ENCODE data around the gene CAMKK1. TPM values are rescaled to one million over a fixed set of nuclear protein-coding genes. Genes with fewer than 3 reads are reported as not detected.
"Not testable (repeated sequence)": the region's sequence is repeated elsewhere in the genome, so short reads cannot be mapped to it uniquely, and the experiment has no call there.

The CAMKK1 gene
- total and polyA plus RNA-seq, 2 donors from 2014 or later = 2.6 to 6.0 TPM

- DNase-seq (peak in 1 of 5 donors; percentile 55), FAIRE-seq (no peak)
- H3K27me3 ChIP-seq (ENCODE audit: control insufficient read depth, insufficient read depth, low read length) = no peaks in the 10 kb centered on the region
- TF ChIP-seq, protein P1, sequence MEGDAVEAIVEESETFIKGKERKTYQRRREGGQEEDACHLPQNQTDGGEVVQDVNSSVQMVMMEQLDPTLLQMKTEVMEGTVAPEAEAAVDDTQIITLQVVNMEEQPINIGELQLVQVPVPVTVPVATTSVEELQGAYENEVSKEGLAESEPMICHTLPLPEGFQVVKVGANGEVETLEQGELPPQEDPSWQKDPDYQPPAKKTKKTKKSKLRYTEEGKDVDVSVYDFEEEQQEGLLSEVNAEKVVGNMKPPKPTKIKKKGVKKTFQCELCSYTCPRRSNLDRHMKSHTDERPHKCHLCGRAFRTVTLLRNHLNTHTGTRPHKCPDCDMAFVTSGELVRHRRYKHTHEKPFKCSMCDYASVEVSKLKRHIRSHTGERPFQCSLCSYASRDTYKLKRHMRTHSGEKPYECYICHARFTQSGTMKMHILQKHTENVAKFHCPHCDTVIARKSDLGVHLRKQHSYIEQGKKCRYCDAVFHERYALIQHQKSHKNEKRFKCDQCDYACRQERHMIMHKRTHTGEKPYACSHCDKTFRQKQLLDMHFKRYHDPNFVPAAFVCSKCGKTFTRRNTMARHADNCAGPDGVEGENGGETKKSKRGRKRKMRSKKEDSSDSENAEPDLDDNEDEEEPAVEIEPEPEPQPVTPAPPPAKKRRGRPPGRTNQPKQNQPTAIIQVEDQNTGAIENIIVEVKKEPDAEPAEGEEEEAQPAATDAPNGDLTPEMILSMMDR (IDR thresholded peaks at IDR 0.05; ENCODE audit: borderline replicate concordance, extremely low read depth, insufficient read depth) = no peak
- H3K9me3 ChIP-seq (ENCODE audit: control insufficient read depth in 2 of 3, insufficient read depth in 1 of 3, low read length in 3 of 3) = no peaks in the 10 kb centered on the region
- no peak overlapping the region for H3K9ac ChIP-seq (ENCODE audit: low read length in 3 of 3)
- no peaks in the 10 kb centered on the region for H3K4me1 ChIP-seq (ENCODE audit: control insufficient read depth in 2 of 3, insufficient read depth in 2 of 3, low read depth in 1 of 3, low read length in 3 of 3)
- no peak overlapping the region for H3K4me3 ChIP-seq (ENCODE audit: low read length in 3 of 3)
- no peak overlapping the region for H3K27ac ChIP-seq (ENCODE audit: low read depth in 2 of 2, low read length in 2 of 2)
- intact Hi-C loops (cut with DNase I) = no loop called here
- H3K36me3 ChIP-seq (ENCODE audit: control insufficient read depth in 2 of 3, insufficient read depth in 3 of 3, low read length in 3 of 3) = no peaks in the 10 kb centered on the region
Observed at GRCh38 chr17:3857261-3858105, 35.4 kb downstream of the CAMKK1 start.

GRCh38 chr17:3854204-3854603, 38.6 kb downstream of the CAMKK1 start:
- H3K9me3 ChIP-seq (ENCODE audit: control insufficient read depth in 2 of 3, insufficient read depth in 1 of 3, low read length in 3 of 3); H3K27me3 ChIP-seq (ENCODE audit: control insufficient read depth, insufficient read depth, low read length); H3K27ac ChIP-seq (ENCODE audit: low read depth in 2 of 2, low read length in 2 of 2); H3K36me3 ChIP-seq (ENCODE audit: control insufficient read depth in 2 of 3, insufficient read depth in 3 of 3, low read length in 3 of 3); H3K4me3 ChIP-seq (ENCODE audit: low read length in 3 of 3); H3K4me1 ChIP-seq (ENCODE audit: control insufficient read depth in 2 of 3, insufficient read depth in 2 of 3, low read depth in 1 of 3, low read length in 3 of 3); intact Hi-C loops (cut with DNase I); FAIRE-seq; H3K9ac ChIP-seq (ENCODE audit: low read length in 3 of 3); DNase-seq: not testable (repeated sequence)

DNA sequence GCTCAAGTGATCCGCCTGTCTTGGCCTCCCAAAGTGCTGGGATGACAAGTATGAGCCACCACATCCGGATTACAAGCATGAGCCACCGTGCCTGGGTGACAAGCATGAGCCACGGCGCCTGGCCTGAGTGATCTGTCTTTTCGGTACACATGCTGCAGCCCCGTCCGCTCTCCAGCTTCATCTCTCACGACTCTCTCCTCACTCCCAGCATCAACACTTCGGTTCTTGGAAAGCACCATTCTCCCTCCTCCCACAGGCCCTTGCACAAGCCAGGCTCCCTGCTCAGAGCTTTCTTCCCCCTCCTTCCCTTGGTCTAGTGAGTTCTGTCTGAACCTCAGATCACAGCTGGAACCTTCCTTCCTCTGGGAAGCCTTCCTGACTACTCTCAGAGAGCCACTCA, 40.3 kb downstream of the CAMKK1 start:
- Histone ChIP-seq H3K4me3 (ENCODE audit: low read length in 3 of 3) (no peak overlapping the region), H3K9ac (ENCODE audit: low read length in 3 of 3) (no peak overlapping the region), H3K4me1 (ENCODE audit: control insufficient read depth in 2 of 3, insufficient read depth in 2 of 3, low read depth in 1 of 3, low read length in 3 of 3) (no peaks in the 10 kb centered on the region), H3K9me3 (ENCODE audit: control insufficient read depth in 2 of 3, insufficient read depth in 1 of 3, low read length in 3 of 3) (no peaks in the 10 kb centered on the region), H3K27me3 (ENCODE audit: control insufficient read depth, insufficient read depth, low read length) (no peaks in the 10 kb centered on the region), H3K36me3 (ENCODE audit: control insufficient read depth in 2 of 3, insufficient read depth in 3 of 3, low read length in 3 of 3) (no peaks in the 10 kb centered on the region), H3K27ac (ENCODE audit: low read depth in 2 of 2, low read length in 2 of 2) (no peak overlapping the region)
- intact Hi-C loops (cut with DNase I) = no loop called here
- no peak for FAIRE-seq
- no peak for DNase-seq
- TF ChIP-seq, protein P1 (IDR thresholded peaks at IDR 0.05; ENCODE audit: borderline replicate concordance, extremely low read depth, insufficient read depth) = no peak

GRCh38 chr17:3851461-3852100, 41.3 kb downstream of the CAMKK1 start:
- TF ChIP-seq, protein P1 (IDR thresholded peaks at IDR 0.05; ENCODE audit: borderline replicate concordance, extremely low read depth, insufficient read depth) = no peak
- intact Hi-C loops (cut with DNase I) = no loop called here
- H3K4me3 ChIP-seq (ENCODE audit: low read length in 3 of 3) = no peak overlapping the region
- H3K27ac ChIP-seq (ENCODE audit: low read depth in 2 of 2, low read length in 2 of 2) = no peak overlapping the region
- no peak for DNase-seq
- no peaks in the 10 kb centered on the region for H3K27me3 ChIP-seq (ENCODE audit: control insufficient read depth, insufficient read depth, low read length)
- H3K36me3 ChIP-seq (ENCODE audit: control insufficient read depth in 2 of 3, insufficient read depth in 3 of 3, low read length in 3 of 3) = no peaks in the 10 kb centered on the region
- H3K4me1 ChIP-seq (ENCODE audit: control insufficient read depth in 2 of 3, insufficient read depth in 2 of 3, low read depth in 1 of 3, low read length in 3 of 3) = no peaks in the 10 kb centered on the region
- H3K9me3 ChIP-seq (ENCODE audit: control insufficient read depth in 2 of 3, insufficient read depth in 1 of 3, low read length in 3 of 3) = no peaks in the 10 kb centered on the region
- no peak for FAIRE-seq
- H3K9ac ChIP-seq (ENCODE audit: low read length in 3 of 3) = no peak overlapping the region
